DND-41 (cell line): ENCODE measurements around the gene SEC24C.

Experiments used
- ATAC-seq: fragments of 200-7000 bp; cut with Tn5 transposase; 3 replicates; pipeline ENCODE4 v1.9.1; 2021; ENCODE audit warnings: low read depth; ENCODE audit not compliant: insufficient read depth
- DNase-seq: peaks from one replicate; pipeline ENCODE4 v3.0.0-alpha.2; 2020
- H2AFZ ChIP-seq: 2 replicates; pipeline ENCODE4 v1.6.0; 2012; ENCODE audit warnings: low read depth, low read length
- H3K27ac ChIP-seq: 2 replicates; pipeline ENCODE4 v1.5.1; 2012; ENCODE audit warnings: low read length, inconsistent platforms
- H3K27me3 ChIP-seq: fragments of 200-600 bp; sonication (generic); 2 replicates; pipeline ENCODE4 v1.6.0; 2012; ENCODE audit warnings: low read length, mild to moderate bottlenecking, inconsistent platforms; ENCODE audit not compliant: insufficient read depth, poor library complexity
- H3K36me3 ChIP-seq: 2 replicates; pipeline ENCODE4 v1.5.1; 2012; ENCODE audit warnings: low read length, inconsistent platforms; ENCODE audit not compliant: insufficient read depth
- H3K4me1 ChIP-seq: 2 replicates; pipeline ENCODE4 v1.5.1; 2012; ENCODE audit warnings: mild to moderate bottlenecking, low read length; ENCODE audit not compliant: insufficient read depth
- H3K4me2 ChIP-seq: 2 replicates; pipeline ENCODE4 v1.6.0; 2012; ENCODE audit warnings: mild to moderate bottlenecking, moderate library complexity, low read length, inconsistent platforms; ENCODE audit not compliant: insufficient read depth
- H3K4me3 ChIP-seq, 2 experiments: fragments of 200-600 bp in 1 of 2; shearing (Covaris generic) in 1 of 2; 2 replicates each; pipeline ENCODE4 v1.5.1; 2012 to 2016; ENCODE audit warnings: inconsistent platforms in 2 of 2, low read length in 2 of 2, mild to moderate bottlenecking in 2 of 2, low read depth in 1 of 2, moderate library complexity in 1 of 2
- H3K79me2 ChIP-seq: 2 replicates; pipeline ENCODE4 v1.6.0; 2012; ENCODE audit warnings: low read length, inconsistent platforms; ENCODE audit not compliant: insufficient read depth
- H3K9ac ChIP-seq: 2 replicates; pipeline ENCODE4 v1.6.0; 2012; ENCODE audit warnings: low read depth, mild to moderate bottlenecking, inconsistent platforms, low read length, moderate library complexity
- H3K9me3 ChIP-seq: 2 replicates; pipeline ENCODE4 v1.5.1; 2012; ENCODE audit warnings: low read length, moderate library complexity, mild to moderate bottlenecking, inconsistent platforms; ENCODE audit not compliant: insufficient read depth, severe bottlenecking
- H4K20me1 ChIP-seq: 2 replicates; pipeline ENCODE4 v1.6.0; 2012; ENCODE audit warnings: low read length; ENCODE audit not compliant: insufficient read depth
- EZH2 ChIP-seq: IDR thresholded peaks from 3 replicates; pipeline ENCODE4 v1.6.1; 2012; ENCODE audit warnings: borderline replicate concordance, low read depth, mild to moderate bottlenecking, moderate library complexity, low read length, inconsistent platforms; ENCODE audit not compliant: severe bottlenecking
- TF ChIP-seq, protein P1 (sequence below): IDR thresholded peaks from 2 replicates; pipeline ENCODE4 v1.5.1; 2012; ENCODE audit warnings: borderline replicate concordance, low read length, moderate library complexity, mild to moderate bottlenecking; ENCODE audit not compliant: poor library complexity, severe bottlenecking; ENCODE audit errors: extremely low read depth

The SEC24C gene

GRCh38 chr10:73758704-73759511 is 14.7 kb downstream of the SEC24C start:
- no peak overlapping the region for H3K4me2 ChIP-seq
- H3K79me2 ChIP-seq = peaks cover 29% of the 10 kb centered on the region
- no peak overlapping the region for H3K9ac ChIP-seq
- H3K9me3 ChIP-seq = no peaks in the 10 kb centered on the region
- ATAC-seq (no peak), DNase-seq (no peak)
- peaks cover 74% of the 10 kb centered on the region for H3K36me3 ChIP-seq
- 0 out of 2 replicates have a peak overlapping the region, but pooled peaks have one; percentile 26 for H3K27ac ChIP-seq
- H3K27me3 ChIP-seq = no peaks in the 10 kb centered on the region
- TF ChIP-seq, protein P1, sequence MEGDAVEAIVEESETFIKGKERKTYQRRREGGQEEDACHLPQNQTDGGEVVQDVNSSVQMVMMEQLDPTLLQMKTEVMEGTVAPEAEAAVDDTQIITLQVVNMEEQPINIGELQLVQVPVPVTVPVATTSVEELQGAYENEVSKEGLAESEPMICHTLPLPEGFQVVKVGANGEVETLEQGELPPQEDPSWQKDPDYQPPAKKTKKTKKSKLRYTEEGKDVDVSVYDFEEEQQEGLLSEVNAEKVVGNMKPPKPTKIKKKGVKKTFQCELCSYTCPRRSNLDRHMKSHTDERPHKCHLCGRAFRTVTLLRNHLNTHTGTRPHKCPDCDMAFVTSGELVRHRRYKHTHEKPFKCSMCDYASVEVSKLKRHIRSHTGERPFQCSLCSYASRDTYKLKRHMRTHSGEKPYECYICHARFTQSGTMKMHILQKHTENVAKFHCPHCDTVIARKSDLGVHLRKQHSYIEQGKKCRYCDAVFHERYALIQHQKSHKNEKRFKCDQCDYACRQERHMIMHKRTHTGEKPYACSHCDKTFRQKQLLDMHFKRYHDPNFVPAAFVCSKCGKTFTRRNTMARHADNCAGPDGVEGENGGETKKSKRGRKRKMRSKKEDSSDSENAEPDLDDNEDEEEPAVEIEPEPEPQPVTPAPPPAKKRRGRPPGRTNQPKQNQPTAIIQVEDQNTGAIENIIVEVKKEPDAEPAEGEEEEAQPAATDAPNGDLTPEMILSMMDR = no peak
- no peak for TF ChIP-seq EZH2
- H3K4me1 ChIP-seq = no peaks in the 10 kb centered on the region
- no peak overlapping the region for H2AFZ ChIP-seq
- H4K20me1 ChIP-seq = peaks cover 9% of the 10 kb centered on the region; the same call in 1 of the 2 replicates
- no peak overlapping the region for H3K4me3 ChIP-seq

- no peak overlapping the region for H3K9ac ChIP-seq
- H3K9me3 ChIP-seq = no peaks in the 10 kb centered on the region
- no peaks in the 10 kb centered on the region for H3K27me3 ChIP-seq
- no peak overlapping the region for H3K4me2 ChIP-seq
- H3K4me3 ChIP-seq = no peak overlapping the region
- peaks cover 26% of the 10 kb centered on the region for H3K79me2 ChIP-seq
- 0 out of 2 replicates have a peak overlapping the region, but pooled peaks have one; percentile 26 for H3K27ac ChIP-seq
- H3K36me3 ChIP-seq = peaks cover 74% of the 10 kb centered on the region
- DNase-seq (no peak), ATAC-seq (peak; percentile 58)
- peaks cover 9% of the 10 kb centered on the region; the same call in 1 of the 2 replicates for H4K20me1 ChIP-seq
- no peaks in the 10 kb centered on the region for H3K4me1 ChIP-seq
- TF ChIP-seq, protein P1 = no peak
- TF ChIP-seq EZH2 = no peak
- no peak overlapping the region for H2AFZ ChIP-seq
Observed at GRCh38 chr10:73759512-73760115, 15.4 kb downstream of the SEC24C start.

- no peak overlapping the region for H3K4me2 ChIP-seq
- H3K9me3 ChIP-seq = no peaks in the 10 kb centered on the region
- no peaks in the 10 kb centered on the region for H3K27me3 ChIP-seq
- peaks cover 87% of the 10 kb centered on the region for H3K36me3 ChIP-seq
- H3K9ac ChIP-seq = no peak overlapping the region
- H4K20me1 ChIP-seq = peaks cover 9% of the 10 kb centered on the region; the same call in 1 of the 2 replicates
- H2AFZ ChIP-seq = no peak overlapping the region
- TF ChIP-seq, protein P1 = no peak
- no peak for TF ChIP-seq EZH2
- H3K4me1 ChIP-seq = no peaks in the 10 kb centered on the region
- no peak for ATAC-seq
- H3K4me3 ChIP-seq = no peak overlapping the region
- H3K79me2 ChIP-seq = peaks cover 15% of the 10 kb centered on the region
- no peak for DNase-seq
- no peak overlapping the region for H3K27ac ChIP-seq
Observed at GRCh38 chr10:73761781-73762180, 17.6 kb downstream of the SEC24C start.
